ENCODE results near the gene KLHDC4.
A peak's percentile ranks its signal among the peaks of the same experiment; 100 is the strongest.

The KLHDC4 gene

DNA sequence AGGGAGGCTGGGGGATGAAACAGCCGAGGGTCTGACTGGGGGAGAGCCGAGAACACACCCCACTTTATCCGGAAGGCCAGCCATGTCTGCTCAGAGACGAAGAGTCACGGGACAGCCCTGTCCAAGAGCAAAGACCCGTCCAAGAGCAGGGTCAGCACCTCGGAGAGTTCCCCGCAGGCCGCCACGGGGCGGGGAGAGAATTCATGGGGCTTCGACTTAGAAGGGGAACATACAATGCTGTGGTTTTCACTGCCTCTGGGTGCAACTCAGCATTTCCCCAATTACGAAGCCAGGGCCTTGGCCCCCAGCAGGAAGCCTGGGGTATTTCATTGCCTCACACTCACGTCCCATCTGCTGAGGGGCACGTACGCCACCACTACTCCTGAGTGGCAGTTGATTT is 104.2 kb downstream of the KLHDC4 start:
- in situ Hi-C loops (cut with MboI; ENCODE audit: low pct_unique_long_range_greater_than_20kb, low sequenced_read_pairs, unreplicated experiment): no loop called here
- DNase-seq (ENCODE audit: low spot score): peak; percentile 69
- TF ChIP-seq, protein P1, sequence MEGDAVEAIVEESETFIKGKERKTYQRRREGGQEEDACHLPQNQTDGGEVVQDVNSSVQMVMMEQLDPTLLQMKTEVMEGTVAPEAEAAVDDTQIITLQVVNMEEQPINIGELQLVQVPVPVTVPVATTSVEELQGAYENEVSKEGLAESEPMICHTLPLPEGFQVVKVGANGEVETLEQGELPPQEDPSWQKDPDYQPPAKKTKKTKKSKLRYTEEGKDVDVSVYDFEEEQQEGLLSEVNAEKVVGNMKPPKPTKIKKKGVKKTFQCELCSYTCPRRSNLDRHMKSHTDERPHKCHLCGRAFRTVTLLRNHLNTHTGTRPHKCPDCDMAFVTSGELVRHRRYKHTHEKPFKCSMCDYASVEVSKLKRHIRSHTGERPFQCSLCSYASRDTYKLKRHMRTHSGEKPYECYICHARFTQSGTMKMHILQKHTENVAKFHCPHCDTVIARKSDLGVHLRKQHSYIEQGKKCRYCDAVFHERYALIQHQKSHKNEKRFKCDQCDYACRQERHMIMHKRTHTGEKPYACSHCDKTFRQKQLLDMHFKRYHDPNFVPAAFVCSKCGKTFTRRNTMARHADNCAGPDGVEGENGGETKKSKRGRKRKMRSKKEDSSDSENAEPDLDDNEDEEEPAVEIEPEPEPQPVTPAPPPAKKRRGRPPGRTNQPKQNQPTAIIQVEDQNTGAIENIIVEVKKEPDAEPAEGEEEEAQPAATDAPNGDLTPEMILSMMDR (IDR thresholded peaks at IDR 0.05; ENCODE audit: extremely low read depth, insufficient read depth, missing control alignments): no peak

DNA sequence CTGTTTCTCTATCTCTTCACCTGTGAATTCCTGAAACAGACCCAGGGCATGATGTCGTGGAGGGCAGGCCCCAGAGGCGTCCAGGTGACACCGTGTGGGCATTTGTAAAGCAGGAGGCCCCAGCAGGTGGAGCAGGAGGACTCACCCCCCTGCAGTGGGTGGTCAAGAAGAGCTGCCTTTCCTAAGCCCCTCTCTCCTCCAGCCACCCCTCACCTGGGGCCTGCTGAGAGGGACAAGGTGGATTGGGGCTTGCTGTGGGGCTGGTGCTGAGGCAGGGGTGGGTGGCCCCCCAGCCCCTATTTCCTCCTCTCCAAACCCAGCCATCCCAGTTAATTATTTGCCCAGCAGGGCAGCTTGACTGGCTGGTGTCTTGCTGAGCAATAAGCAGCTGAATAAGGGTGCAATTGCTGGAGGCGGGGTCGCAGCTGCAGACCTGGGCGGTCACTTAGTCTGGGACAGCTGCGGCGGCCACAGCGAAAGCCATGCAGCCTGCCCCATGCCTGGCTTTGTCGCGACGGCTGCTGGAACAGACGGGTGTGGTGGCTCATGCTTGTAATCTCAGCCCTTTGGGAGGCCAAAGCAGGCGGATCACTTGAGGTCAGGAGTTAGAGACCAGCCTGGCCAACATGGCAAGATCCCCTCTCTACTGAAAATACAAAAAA is 107.1 kb downstream of the KLHDC4 start:
- TF ChIP-seq, protein P1 (IDR thresholded peaks at IDR 0.05; ENCODE audit: extremely low read depth, insufficient read depth, missing control alignments): no peak
- in situ Hi-C loops (cut with MboI; ENCODE audit: low pct_unique_long_range_greater_than_20kb, low sequenced_read_pairs, unreplicated experiment): no loop called here
- no peak for DNase-seq (ENCODE audit: low spot score)
